Measurements from ENCODE around the gene TCTA. TPM values are rescaled to one million over a fixed set of nuclear protein-coding genes. Genes with fewer than 3 reads are reported as not detected.
A peak's percentile ranks its signal among the peaks of the same experiment; 100 is the strongest.
"Not testable (repeated sequence)": the region's sequence is repeated elsewhere in the genome, so short reads cannot be mapped to it uniquely, and the experiment has no call there.

TCTA gene
- total and polyA plus RNA-seq, 2 donors: 12.7 to 24.5 TPM

DNA sequence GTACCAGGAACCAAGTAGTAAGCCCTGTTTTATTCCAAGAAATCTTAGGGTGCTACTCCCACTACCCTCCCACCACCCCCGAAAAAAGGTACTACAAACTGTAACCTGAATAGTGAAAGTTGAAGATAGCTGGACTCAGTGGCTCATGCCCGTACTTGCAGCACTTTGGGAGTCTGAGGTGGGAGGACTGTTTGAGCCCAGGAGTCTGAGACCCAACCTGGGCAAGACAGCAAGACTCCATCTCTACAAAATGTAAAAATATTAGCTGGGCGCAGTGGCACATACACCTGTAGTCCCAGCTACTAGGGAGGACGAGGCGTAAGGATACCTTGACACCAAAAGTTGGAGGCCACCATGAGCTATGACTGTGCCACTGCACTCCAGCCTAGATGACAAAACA lies 8.3 kb upstream of the TCTA start:
- H3K36me3 ChIP-seq (ENCODE audit: control insufficient read depth in 2 of 2, insufficient read depth in 2 of 2, low read length in 1 of 2): peaks cover 21 to 33% of the 10 kb centered on the region in 2 donors
- no peaks in the 10 kb centered on the region for H3K27me3 ChIP-seq (ENCODE audit: control insufficient read depth in 2 of 2, insufficient read depth in 1 of 2, low read length in 1 of 2)
- no peak for DNase-seq (ENCODE audit: low read depth in 6 of 9, low spot score in 9 of 9)
- H3K9me3 ChIP-seq (ENCODE audit: control insufficient read depth in 2 of 2, insufficient read depth in 1 of 2, low read length in 1 of 2): no peaks in the 10 kb centered on the region
- no peak overlapping the region for H3K27ac ChIP-seq (ENCODE audit: low read depth in 1 of 2, low read length in 1 of 2)
- whole genome bisulfite sequencing: 96% methylated on average over 5 of the region's 5 CpGs
- H3K4me1 ChIP-seq (ENCODE audit: control insufficient read depth in 2 of 2, insufficient read depth in 2 of 2, low read length in 2 of 2): peaks cover 0 to 5% of the 10 kb centered on the region in 2 donors
- no peak overlapping the region for H3K4me3 ChIP-seq (ENCODE audit: low read length in 2 of 2)

- WGBS: 91% methylated on average over 9 of the region's 9 CpGs
- Histone ChIP-seq H3K27ac (ENCODE audit: low read depth in 1 of 2, low read length in 1 of 2) (peak overlapping the region; percentile 24 to 31), H3K36me3 (ENCODE audit: control insufficient read depth in 2 of 2, insufficient read depth in 2 of 2, low read length in 1 of 2) (peaks cover 18 to 33% of the 10 kb centered on the region in 2 donors), H3K4me1 (ENCODE audit: control insufficient read depth in 2 of 2, insufficient read depth in 2 of 2, low read length in 2 of 2) (peaks cover 13 to 15% of the 10 kb centered on the region in 2 donors)
- DNase-seq (ENCODE audit: low read depth in 6 of 9, low spot score in 9 of 9); H3K9me3 ChIP-seq (ENCODE audit: control insufficient read depth in 2 of 2, insufficient read depth in 1 of 2, low read length in 1 of 2); H3K4me3 ChIP-seq (ENCODE audit: low read length in 2 of 2); H3K27me3 ChIP-seq (ENCODE audit: control insufficient read depth in 2 of 2, insufficient read depth in 1 of 2, low read length in 1 of 2): not testable (repeated sequence)
These were observed 6.7 kb upstream of the TCTA start for GRCh38 chr3:49405570-49405969.

GRCh38 chr3:49406571-49407565 lies 5.4 kb upstream of the TCTA start:
- DNase-seq (ENCODE audit: low read depth in 6 of 9, low spot score in 9 of 9): no peak
- 88% methylated on average over 17 of the region's 17 CpGs for WGBS
- Histone ChIP-seq H3K36me3 (ENCODE audit: control insufficient read depth in 2 of 2, insufficient read depth in 2 of 2, low read length in 1 of 2) (peaks cover 14 to 25% of the 10 kb centered on the region in 2 donors), H3K27me3 (ENCODE audit: control insufficient read depth in 2 of 2, insufficient read depth in 1 of 2, low read length in 1 of 2) (no peaks in the 10 kb centered on the region), H3K4me3 (ENCODE audit: low read length in 2 of 2) (no peak overlapping the region), H3K27ac (ENCODE audit: low read depth in 1 of 2, low read length in 1 of 2) (no peak overlapping the region), H3K4me1 (ENCODE audit: control insufficient read depth in 2 of 2, insufficient read depth in 2 of 2, low read length in 2 of 2) (peaks cover 12 to 15% of the 10 kb centered on the region in 2 donors), H3K9me3 (ENCODE audit: control insufficient read depth in 2 of 2, insufficient read depth in 1 of 2, low read length in 1 of 2) (no peaks in the 10 kb centered on the region)

DNA sequence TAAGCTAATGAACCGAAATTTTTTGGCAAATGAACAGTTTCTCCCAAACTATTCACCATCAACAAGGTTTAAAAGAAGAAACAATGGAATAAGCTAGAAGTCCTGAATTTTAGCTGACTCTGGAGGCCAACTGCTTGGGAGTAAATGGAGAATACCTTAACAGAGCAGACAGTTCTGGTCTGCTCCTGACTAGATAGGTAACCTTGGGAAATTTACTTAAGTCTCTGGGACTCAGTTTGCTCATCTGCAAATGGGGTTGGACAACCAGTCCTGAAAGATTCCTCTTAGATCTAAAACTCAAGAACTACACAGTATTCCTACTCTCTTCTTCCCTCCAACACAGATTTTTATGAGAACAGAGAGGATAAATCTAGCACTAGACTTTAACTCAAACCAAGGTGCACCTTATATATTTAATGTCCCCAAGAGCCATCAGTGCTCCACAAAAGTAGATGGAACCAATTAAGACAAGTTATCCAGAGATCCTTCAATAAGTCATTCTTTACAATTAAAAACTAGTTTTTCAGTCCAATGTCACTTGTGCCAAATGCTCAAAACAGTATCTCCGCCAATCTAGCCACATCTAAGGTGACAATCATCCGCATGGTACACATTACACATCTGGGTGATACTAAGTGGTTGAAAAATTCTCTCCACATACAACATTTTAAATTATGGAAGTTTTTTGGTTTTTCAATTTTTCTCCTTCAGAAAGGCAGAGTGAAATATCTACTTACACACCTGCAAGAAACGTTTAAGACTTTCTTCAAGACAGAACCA lies 2.0 kb upstream of the TCTA start:
- DNase-seq (ENCODE audit: low read depth in 6 of 9, low spot score in 9 of 9): peak in 4 of 9 donors; percentile 31 to 59 (median 36)
- peak overlapping the region; percentile 66 to 98 for H3K4me3 ChIP-seq (ENCODE audit: low read length in 2 of 2)
- H3K9me3 ChIP-seq (ENCODE audit: control insufficient read depth in 2 of 2, insufficient read depth in 1 of 2, low read length in 1 of 2): no peaks in the 10 kb centered on the region
- H3K27me3 ChIP-seq (ENCODE audit: control insufficient read depth in 2 of 2, insufficient read depth in 1 of 2, low read length in 1 of 2): no peaks in the 10 kb centered on the region
- H3K36me3 ChIP-seq (ENCODE audit: control insufficient read depth in 2 of 2, insufficient read depth in 2 of 2, low read length in 1 of 2): peaks cover 12 to 16% of the 10 kb centered on the region in 2 donors
- WGBS: 18% methylated on average over 4 of the region's 4 CpGs
- peaks cover 23 to 28% of the 10 kb centered on the region in 2 donors for H3K4me1 ChIP-seq (ENCODE audit: control insufficient read depth in 2 of 2, insufficient read depth in 2 of 2, low read length in 2 of 2)
- peak overlapping the region in 1 of 2 donors; percentile 77 for H3K27ac ChIP-seq (ENCODE audit: low read depth in 1 of 2, low read length in 1 of 2)

DNA sequence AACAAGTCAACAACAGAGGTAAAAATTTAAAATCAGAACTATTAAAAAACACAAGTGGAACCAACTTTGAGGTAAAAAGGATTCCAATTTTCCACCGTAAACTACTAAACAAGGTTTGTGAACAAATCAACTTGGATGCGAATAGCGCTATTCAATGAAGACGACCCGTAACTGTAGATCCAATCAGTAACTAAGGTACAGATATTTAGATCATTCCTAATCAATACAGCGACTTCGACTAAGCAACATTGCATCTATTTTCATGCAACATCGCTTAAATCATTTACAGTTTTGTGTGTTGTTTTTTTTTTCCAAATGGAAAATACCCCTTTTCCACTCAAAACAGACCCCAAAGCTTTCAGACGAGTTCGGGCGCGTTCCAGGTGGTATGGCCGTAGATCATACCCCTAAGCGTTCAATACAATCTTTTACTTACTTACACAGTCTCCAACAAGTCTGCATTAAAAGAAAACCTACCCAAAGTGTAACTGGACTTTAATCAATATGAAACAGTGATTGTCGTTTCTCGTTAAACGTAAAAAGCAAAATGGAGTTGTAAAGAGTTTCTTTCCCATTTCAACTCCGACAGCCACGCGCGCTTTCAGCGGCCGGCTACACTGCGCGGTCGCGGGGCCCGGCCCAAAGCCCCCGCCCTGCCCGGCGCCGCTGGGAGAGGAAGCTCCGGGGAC lies 1.2 kb upstream of the TCTA start:
- H3K4me3 ChIP-seq (ENCODE audit: low read length in 2 of 2): peak overlapping the region; percentile 66 to 98
- DNase-seq (ENCODE audit: low read depth in 6 of 9, low spot score in 9 of 9): peak in 2 of 9 donors; percentile 24 to 53
- H3K27me3 ChIP-seq (ENCODE audit: control insufficient read depth in 2 of 2, insufficient read depth in 1 of 2, low read length in 1 of 2): no peaks in the 10 kb centered on the region
- H3K27ac ChIP-seq (ENCODE audit: low read depth in 1 of 2, low read length in 1 of 2): peak overlapping the region; percentile 77 to 99
- H3K4me1 ChIP-seq (ENCODE audit: control insufficient read depth in 2 of 2, insufficient read depth in 2 of 2, low read length in 2 of 2): peaks cover 28 to 36% of the 10 kb centered on the region in 2 donors
- no peaks in the 10 kb centered on the region for H3K9me3 ChIP-seq (ENCODE audit: control insufficient read depth in 2 of 2, insufficient read depth in 1 of 2, low read length in 1 of 2)
- peaks cover 9 to 17% of the 10 kb centered on the region in 2 donors for H3K36me3 ChIP-seq (ENCODE audit: control insufficient read depth in 2 of 2, insufficient read depth in 2 of 2, low read length in 1 of 2)
- WGBS: under 1% methylated on average over 33 of the region's 33 CpGs

DNA sequence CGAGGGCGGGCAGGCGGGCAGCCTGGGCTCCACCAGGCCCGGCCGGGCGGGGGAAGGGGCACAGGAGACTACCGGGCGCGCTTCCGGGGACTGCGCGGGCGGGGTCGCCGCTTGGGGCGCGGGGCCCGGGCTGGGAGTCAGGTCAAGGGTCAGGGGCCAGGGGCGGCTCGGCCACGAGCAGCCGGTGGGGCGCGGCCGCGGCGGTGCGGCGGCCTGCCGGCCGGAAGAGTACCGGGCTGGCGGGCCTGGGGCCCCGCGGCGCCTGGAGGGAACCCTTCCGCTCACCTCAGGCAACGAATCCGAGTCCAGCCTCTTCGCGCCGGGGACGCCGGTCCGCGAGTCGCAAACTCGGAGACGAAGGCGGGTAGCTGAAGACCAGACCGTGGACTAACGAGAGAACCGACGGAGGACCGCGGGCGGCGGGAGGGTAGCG lies 672 bp upstream of the TCTA start:
- peak overlapping the region; percentile 96 to 99 for H3K27ac ChIP-seq (ENCODE audit: low read depth in 1 of 2, low read length in 1 of 2)
- H3K9me3 ChIP-seq (ENCODE audit: control insufficient read depth in 2 of 2, insufficient read depth in 1 of 2, low read length in 1 of 2): no peaks in the 10 kb centered on the region
- peaks cover 33 to 41% of the 10 kb centered on the region in 2 donors for H3K4me1 ChIP-seq (ENCODE audit: control insufficient read depth in 2 of 2, insufficient read depth in 2 of 2, low read length in 2 of 2)
- WGBS: under 1% methylated on average over 59 of the region's 59 CpGs
- DNase-seq (ENCODE audit: low read depth in 6 of 9, low spot score in 9 of 9): peak in 2 of 9 donors; percentile 42 to 57
- peaks cover 8 to 13% of the 10 kb centered on the region in 2 donors for H3K36me3 ChIP-seq (ENCODE audit: control insufficient read depth in 2 of 2, insufficient read depth in 2 of 2, low read length in 1 of 2)
- peak overlapping the region; percentile 66 to 98 for H3K4me3 ChIP-seq (ENCODE audit: low read length in 2 of 2)
- H3K27me3 ChIP-seq (ENCODE audit: control insufficient read depth in 2 of 2, insufficient read depth in 1 of 2, low read length in 1 of 2): no peaks in the 10 kb centered on the region

DNA sequence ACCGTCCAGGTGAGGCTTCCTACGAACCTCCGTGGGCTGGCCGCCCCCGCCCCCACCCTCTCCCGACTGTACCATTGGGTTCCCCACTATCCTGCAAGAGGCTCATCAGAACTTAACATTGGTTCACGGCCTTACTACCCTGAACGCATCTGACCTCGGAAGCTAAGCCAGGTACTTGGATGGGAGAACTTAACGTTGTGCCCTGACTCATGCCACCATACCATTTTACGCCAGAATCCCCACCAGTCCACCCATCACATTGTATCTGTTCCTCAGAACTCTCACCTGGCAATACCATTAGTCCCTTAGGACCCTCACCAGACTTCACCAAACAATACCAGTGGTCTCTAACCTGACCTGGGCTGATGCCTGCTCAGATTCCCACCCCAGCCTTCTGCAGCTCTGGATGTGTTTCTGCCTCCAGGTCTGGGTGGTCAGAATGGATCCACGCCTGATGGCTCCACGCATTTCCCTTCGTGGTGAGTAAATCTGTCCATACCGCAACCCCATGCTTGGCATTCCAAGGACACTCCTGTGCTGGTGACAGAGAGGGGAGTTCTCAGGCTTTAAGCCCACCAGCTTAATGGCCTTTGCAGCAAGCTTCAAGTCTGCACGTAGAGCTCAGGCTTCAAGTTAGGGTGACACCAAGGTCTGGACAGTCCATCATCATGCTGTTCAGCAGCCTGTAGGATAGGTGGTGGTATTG lies 562 bp downstream of the TCTA start:
- WGBS: 41% methylated on average over 16 of the region's 16 CpGs
- Histone ChIP-seq H3K9me3 (ENCODE audit: control insufficient read depth in 2 of 2, insufficient read depth in 1 of 2, low read length in 1 of 2) (no peaks in the 10 kb centered on the region), H3K27me3 (ENCODE audit: control insufficient read depth in 2 of 2, insufficient read depth in 1 of 2, low read length in 1 of 2) (no peaks in the 10 kb centered on the region), H3K36me3 (ENCODE audit: control insufficient read depth in 2 of 2, insufficient read depth in 2 of 2, low read length in 1 of 2) (peaks cover 5 to 19% of the 10 kb centered on the region in 2 donors), H3K4me1 (ENCODE audit: control insufficient read depth in 2 of 2, insufficient read depth in 2 of 2, low read length in 2 of 2) (peaks cover 39 to 53% of the 10 kb centered on the region in 2 donors), H3K4me3 (ENCODE audit: low read length in 2 of 2) (peak overlapping the region; percentile 83 to 98), H3K27ac (ENCODE audit: low read depth in 1 of 2, low read length in 1 of 2) (peak overlapping the region; percentile 94 to 95)
- DNase-seq (ENCODE audit: low read depth in 6 of 9, low spot score in 9 of 9): peak in 1 of 9 donors; percentile 7

DNA sequence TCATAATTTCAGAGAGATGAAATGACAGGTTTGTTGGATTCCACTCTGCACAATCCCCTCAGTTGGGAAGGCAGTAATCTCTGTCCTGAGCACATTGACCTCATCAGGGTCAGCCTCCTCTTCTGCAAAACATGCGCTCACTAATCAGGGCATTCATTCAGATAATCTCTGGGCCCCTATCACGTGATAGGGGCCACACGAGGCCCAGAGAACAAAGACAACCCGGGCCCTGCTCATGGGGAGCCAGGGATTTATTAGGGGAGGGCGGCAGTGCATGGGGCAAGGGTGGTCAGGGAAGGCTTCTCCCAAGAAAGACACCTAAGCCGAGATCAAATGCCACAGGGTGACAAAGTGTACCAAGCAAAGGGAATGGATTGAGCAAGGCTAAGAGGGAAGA lies 1.1 kb downstream of the TCTA start:
- peaks cover 5 to 19% of the 10 kb centered on the region in 2 donors for H3K36me3 ChIP-seq (ENCODE audit: control insufficient read depth in 2 of 2, insufficient read depth in 2 of 2, low read length in 1 of 2)
- H3K27ac ChIP-seq (ENCODE audit: low read depth in 1 of 2, low read length in 1 of 2): no peak overlapping the region
- 97% methylated on average over 6 of the region's 6 CpGs for WGBS
- H3K4me1 ChIP-seq (ENCODE audit: control insufficient read depth in 2 of 2, insufficient read depth in 2 of 2, low read length in 2 of 2): peaks cover 39 to 53% of the 10 kb centered on the region in 2 donors
- H3K4me3 ChIP-seq (ENCODE audit: low read length in 2 of 2): peak overlapping the region in 1 of 2 donors; percentile 83
- H3K9me3 ChIP-seq (ENCODE audit: control insufficient read depth in 2 of 2, insufficient read depth in 1 of 2, low read length in 1 of 2): no peaks in the 10 kb centered on the region
- DNase-seq (ENCODE audit: low read depth in 6 of 9, low spot score in 9 of 9): no peak
- H3K27me3 ChIP-seq (ENCODE audit: control insufficient read depth in 2 of 2, insufficient read depth in 1 of 2, low read length in 1 of 2): no peaks in the 10 kb centered on the region

Measured in thymus (tissue), 11 donors.